GM12878 (cell line): Measurements from ENCODE around the gene HMX2. TPM values are rescaled to one million over a fixed set of nuclear protein-coding genes. Genes with fewer than 3 reads are reported as not detected.

Experiments
- ATAC-seq: fragments of 200-7000 bp; cut with Tn5 transposase; 3 replicates; pipeline ENCODE4 v1.9.1; 2020; ENCODE audit warnings: mild to moderate bottlenecking, moderate library complexity
- BruUV-seq: library from RNA; stranded (reverse); fragments of 400-500 nt; replicated peaks from 2 replicates; lab custom pipeline; 2021; lab: Mats Ljungman, UMichigan
- CTCF ChIA-PET: fragments of 300-600 bp; sonication (Branson Sonifier 250); formaldehyde crosslinking; extraction: SDS; loops from one replicate; lab custom pipeline; 2021; ENCODE audit warnings: inconsistent platforms; lab: Yijun Ruan, JAX
- POLR2A ChIA-PET: fragments of 350-600 bp; formaldehyde crosslinking; extraction: SDS; loops from one replicate; lab custom pipeline; 2021; ENCODE audit warnings: inconsistent platforms; lab: Charles Lee
- RAD21 ChIA-PET: fragments of 300-600 bp; sonication (Branson Sonifier 250); formaldehyde crosslinking; loops from one replicate; lab custom pipeline; 2023; ENCODE audit warnings: antibody characterized with exemption; ENCODE audit not compliant: unreplicated experiment; lab: Charles Lee
- SMC1A ChIA-PET: fragments of 300-600 bp; sonication (Branson Sonifier 250); formaldehyde crosslinking; loops from one replicate; lab custom pipeline; 2023; ENCODE audit not compliant: unreplicated experiment, uncharacterized antibody; lab: Charles Lee
- DNase-seq: peaks from one replicate; pipeline ENCODE4 v3.0.0-alpha.2; 2011; ENCODE audit warnings: low read depth, low spot score
- FAIRE-seq: peaks from 3 replicates; lab custom pipeline; 2011; peaks lifted over from hg19 to GRCh38; lab: Jason Lieb, UNC
- H2AFZ ChIP-seq: 2 replicates; pipeline ENCODE4 v1.6.0; 2011; ENCODE audit warnings: low read depth, low read length, control low read depth; ENCODE audit not compliant: control insufficient read depth
- H3K27ac ChIP-seq: 2 replicates; pipeline ENCODE4 v1.5.1; 2011; ENCODE audit warnings: control low read depth; ENCODE audit not compliant: control insufficient read depth, insufficient read depth
- H3K27me3 ChIP-seq, 2 experiments: replicated peaks in 1 of 2; 2 replicates each; pipeline versions ENCODE4 v1.6.0 to v1.6.1; 2011; ENCODE audit warnings: low read length in 1 of 2; ENCODE audit not compliant: control insufficient read depth in 2 of 2, insufficient read depth in 2 of 2
- H3K36me3 ChIP-seq, 2 experiments: 2 replicates each; pipeline ENCODE4 v1.5.1; 2011; ENCODE audit warnings: low read length in 1 of 2; ENCODE audit not compliant: control insufficient read depth in 2 of 2, insufficient read depth in 2 of 2
- H3K4me1 ChIP-seq: 2 replicates; pipeline ENCODE4 v1.6.1; 2011; ENCODE audit warnings: mild to moderate bottlenecking, low read length, moderate library complexity, mixed read lengths; ENCODE audit not compliant: control insufficient read depth, insufficient read depth
- H3K4me2 ChIP-seq: 2 replicates; pipeline ENCODE4 v1.6.0; 2011; ENCODE audit warnings: control low read depth; ENCODE audit not compliant: control insufficient read depth, insufficient read depth
- H3K4me3 ChIP-seq: fragments of 200-600 bp; sonication (generic); 2 replicates; pipeline ENCODE4 v1.5.1; 2016
- H3K79me2 ChIP-seq: 2 replicates; pipeline ENCODE4 v1.6.0; 2011; ENCODE audit warnings: low read length; ENCODE audit not compliant: control insufficient read depth, insufficient read depth
- H3K9ac ChIP-seq: 2 replicates; pipeline ENCODE4 v1.8.0; 2011; ENCODE audit warnings: low read length, control low read depth, mixed read lengths; ENCODE audit not compliant: control insufficient read depth, insufficient read depth
- H3K9me3 ChIP-seq: replicated peaks from 3 replicates; pipeline ENCODE4 v1.5.1; 2011; ENCODE audit warnings: mild to moderate bottlenecking, low read length; ENCODE audit not compliant: control insufficient read depth, insufficient read depth
- H4K20me1 ChIP-seq: 2 replicates; pipeline ENCODE4 v1.6.0; 2011; ENCODE audit not compliant: control insufficient read depth, insufficient read depth
- ATF7 ChIP-seq: fragments of 450-650 bp; IDR thresholded peaks from 2 replicates; pipeline ENCODE4 v1.6.1; 2016; ENCODE audit warnings: low read depth, mild to moderate bottlenecking
- BMI1 ChIP-seq: fragments of 450-650 bp; IDR thresholded peaks from 2 replicates; pipeline ENCODE4 v1.6.1; 2016; ENCODE audit warnings: mild to moderate bottlenecking, moderate library complexity, borderline replicate concordance
- EGR1 ChIP-seq, 2 experiments: IDR thresholded peaks; 1 replicate in 1 of 2; 2 replicates in 1 of 2; pipeline ENCODE4 v1.6.1; 2011 to 2012; ENCODE audit warnings: low read depth in 2 of 2, low read length in 2 of 2, borderline replicate concordance in 1 of 2, mild to moderate bottlenecking in 1 of 2, moderate library complexity in 1 of 2
- ELK1 ChIP-seq: IDR thresholded peaks from 2 replicates; pipeline ENCODE4 v1.6.1; 2012; ENCODE audit warnings: low read depth, low read length, improper control_type of control experiment
- EP300 ChIP-seq, 2 experiments: fragments of 150-350 bp in 1 of 2; IDR thresholded peaks; 2 replicates each; pipeline ENCODE4 v1.6.1; 2011 to 2012; ENCODE audit warnings: low read depth in 2 of 2, low read length in 2 of 2, borderline replicate concordance in 1 of 2, improper control_type of control experiment in 1 of 2, inconsistent platforms in 1 of 2; ENCODE audit not compliant: control insufficient read depth in 1 of 2
- ESRRA ChIP-seq: IDR thresholded peaks from 2 replicates; pipeline ENCODE4 v1.6.1; 2012; ENCODE audit warnings: mild to moderate bottlenecking, low read length, improper control_type of control experiment
- IKZF1 ChIP-seq: fragments of 450-650 bp; conservative IDR thresholded peaks from 2 replicates; pipeline ENCODE4 v1.6.1; 2017; ENCODE audit warnings: antibody characterized with exemption, mild to moderate bottlenecking
- IKZF2 ChIP-seq, 2 experiments: fragments of 450-650 bp; IDR thresholded peaks; 2 replicates each; pipeline ENCODE4 v1.6.1; 2017; ENCODE audit warnings: mild to moderate bottlenecking in 2 of 2, moderate library complexity in 2 of 2
- MAX ChIP-seq: IDR thresholded peaks from 2 replicates; pipeline ENCODE4 v1.6.1; 2012; ENCODE audit warnings: low read depth, low read length, improper control_type of control experiment
- POLR2AphosphoS2 ChIP-seq: IDR thresholded peaks from 2 replicates; pipeline ENCODE4 v1.6.1; 2011; ENCODE audit warnings: low read depth, mild to moderate bottlenecking, low read length, improper control_type of control experiment, moderate library complexity
- RCOR1 ChIP-seq: conservative IDR thresholded peaks from 2 replicates; pipeline ENCODE4 v1.6.1; 2012; ENCODE audit warnings: low read depth, low read length, improper control_type of control experiment
- ZNF207 ChIP-seq: fragments of 450-650 bp; IDR thresholded peaks from 2 replicates; pipeline ENCODE4 v1.6.1; 2014; ENCODE audit warnings: antibody characterized with exemption, mild to moderate bottlenecking, borderline replicate concordance
- ZNF687 ChIP-seq: fragments of 450-650 bp; IDR thresholded peaks from 2 replicates; pipeline ENCODE4 v1.6.1; 2017; ENCODE audit warnings: mild to moderate bottlenecking, moderate library complexity
- WGBS: methylation state at CpG from one replicate; pipeline ENCODE4 v1.1.6; 2016; ENCODE audit warnings: low lambda C conversion rate; ENCODE audit not compliant: insufficient replicate concordance, insufficient coverage; ENCODE audit errors: missing lambda C conversion rate; 5-methylcytosine and 5-hydroxymethylcytosine counted together
- in situ Hi-C: fragments of 300-500 bp; cut with MboI; formaldehyde crosslinking; loops from 9 replicates; pipeline ENCODE4 v1.14.3; 2018; ENCODE audit warnings: mixed read lengths
- intact Hi-C: fragments of 100-400 bp; cut with micrococcal nuclease; formaldehyde crosslinking; loops from one replicate; pipeline ENCODE4 v1.14.2; 2022; ENCODE audit not compliant: unreplicated experiment
- polyA plus RNA-seq, 11 experiments: library from polyadenylated mRNA; depleted of rRNA in 4 of 11; unstranded in 6 of 11; stranded (reverse) in 5 of 11; fragments of >200 nt; fragmentation: Nextera tagmentation in 4 of 11; fragmentation: Illumina TruSeq in 1 of 11; extraction: Ambion mirVana in 4 of 11; extraction: Trizol in 1 of 11; gene quantifications; 1 replicate in 1 of 11; 2 replicates in 10 of 11; pipeline versions ENCODE4 v1.2.1 to v1.2.3, GENCODE V29; 2011 to 2016; ENCODE audit warnings: inconsistent platforms in 2 of 11, missing spikeins in 2 of 11, low read depth in 1 of 11
- total RNA-seq, 4 experiments: library from RNA; depleted of rRNA in 3 of 4; stranded (reverse); fragments of >200 nt in 3 of 4; fragmentation: Illumina TruSeq in 1 of 4; extraction: Trizol in 1 of 4; gene quantifications; 2 replicates each; pipeline versions ENCODE4 v1.2.1 to v1.2.3, GENCODE V29; 2013 to 2021
- TF ChIP-seq, protein P1 (sequence below): fragments of 450-650 bp; IDR thresholded peaks from 2 replicates; pipeline ENCODE4 v1.6.1; 2016; ENCODE audit warnings: mild to moderate bottlenecking

The HMX2 gene
- total and polyA plus RNA-seq, 10 of the 15 experiments (the other 5 are each of a cell fraction or from before 2014, with no cell fraction given) = 1.4 to 31.3 (median 16.8) TPM; not detected in 1

DNA sequence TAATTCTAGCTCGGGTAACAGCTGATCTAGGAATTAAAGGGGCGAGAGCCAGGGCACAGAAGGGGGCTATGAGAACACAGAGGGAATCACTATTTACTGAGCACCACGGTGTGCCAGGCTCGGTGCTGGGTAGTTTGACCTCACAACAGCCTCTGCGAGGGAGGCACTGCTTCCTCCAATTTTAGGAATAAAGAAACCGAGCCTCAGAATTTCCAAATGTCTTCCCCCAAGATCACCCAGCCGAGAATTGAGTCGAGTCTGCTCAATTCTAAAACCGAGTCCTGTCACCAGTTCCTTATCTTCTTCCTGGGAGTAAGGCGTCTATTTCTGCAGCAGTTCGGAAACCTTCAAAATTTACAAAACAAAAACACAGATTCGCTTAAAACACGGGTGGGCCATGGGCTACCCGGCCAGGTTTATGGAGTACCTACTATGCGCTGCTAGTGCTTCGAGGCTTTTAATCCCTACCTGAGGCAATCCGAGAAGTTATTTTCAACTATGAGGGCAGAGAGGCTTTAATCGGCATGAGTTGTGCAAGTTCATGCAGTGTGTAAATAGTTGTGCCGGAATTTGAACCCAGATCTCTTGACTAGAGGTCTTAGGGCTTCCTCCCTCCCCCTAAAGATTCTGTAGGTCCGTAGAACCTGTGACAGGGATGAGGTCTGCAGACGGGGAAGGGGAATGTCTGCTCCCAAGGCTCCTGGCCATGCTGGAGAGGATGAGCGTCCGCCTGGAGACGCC, 872 bp upstream of the HMX2 start (continued):
- TF ChIP-seq MAX (no peak), IKZF1 (no peak), ESRRA (no peak), BMI1 (no peak), EP300 (IDR thresholded peaks at IDR 0.05; ENCODE audit: borderline replicate concordance in 1 of 2, control insufficient read depth in 1 of 2, low read depth in 2 of 2, low read length in 2 of 2) (no peak), ATF7 (no peak)

DNA sequence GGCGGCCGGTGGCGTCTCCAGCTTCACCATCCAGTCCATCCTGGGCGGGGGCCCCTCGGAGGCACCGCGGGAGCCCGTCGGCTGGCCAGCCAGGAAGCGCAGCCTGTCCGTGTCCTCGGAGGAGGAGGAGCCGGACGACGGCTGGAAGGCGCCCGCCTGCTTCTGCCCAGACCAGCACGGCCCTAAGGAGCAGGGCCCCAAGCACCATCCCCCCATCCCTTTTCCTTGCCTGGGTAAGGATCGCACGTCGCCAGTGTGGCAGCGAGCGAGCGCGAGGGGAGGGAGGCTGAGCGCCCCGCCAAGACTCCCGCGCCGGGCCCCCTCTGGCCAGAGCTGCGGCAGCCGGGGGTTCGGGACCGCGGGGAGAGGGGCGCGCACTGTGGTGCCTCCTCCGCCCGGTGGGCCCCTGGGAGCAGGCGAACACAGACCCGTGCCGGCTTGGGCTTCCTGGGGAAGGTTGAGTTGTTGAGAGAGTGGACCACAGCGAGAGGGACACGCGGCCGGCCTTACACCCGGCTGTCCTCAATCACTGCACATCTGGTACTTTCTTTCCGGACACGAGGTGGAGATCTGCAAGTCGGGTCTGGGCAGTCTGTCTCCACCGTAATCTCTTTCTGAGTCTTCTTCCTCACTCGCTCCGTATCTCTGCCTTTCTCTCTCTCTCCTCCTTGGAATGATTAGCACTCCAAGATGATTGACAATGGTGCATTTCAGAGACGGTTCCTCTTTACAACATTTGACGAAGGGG, 652 bp downstream of the HMX2 start:
- in situ Hi-C loops = no loop called here
- no peaks in the 10 kb centered on the region for H3K36me3 ChIP-seq
- H3K9ac ChIP-seq = peak overlapping the region; percentile 76
- BruUV-seq = no TSS peak
- FAIRE-seq (no peak), ATAC-seq (peak; percentile 10; the same call in 2 of the 3 replicates), DNase-seq (no peak)
- H3K4me1 ChIP-seq = peaks cover 16% of the 10 kb centered on the region
- peaks cover 27% of the 10 kb centered on the region for H3K79me2 ChIP-seq
- intact Hi-C loops = no loop called here
- peak overlapping the region; percentile 56 for H3K27ac ChIP-seq
- peak overlapping the region; percentile 62; the same call in 1 of the 2 replicates for H2AFZ ChIP-seq
- SMC1A ChIA-PET = interaction anchor here (0.8 kb wide), 1 partner anchor 19 kb away, joined by 3 read pairs; no protein-coding TSS in a partner anchor
- CTCF ChIA-PET = no interaction called here
- peaks cover 24 to 27% of the 10 kb centered on the region in 2 experiments for H3K27me3 ChIP-seq
- RAD21 ChIA-PET = no interaction called here
- H4K20me1 ChIP-seq = no peaks in the 10 kb centered on the region
- POLR2A ChIA-PET = no interaction called here
- peak overlapping the region; percentile 70 for H3K4me3 ChIP-seq
- 33% methylated on average over 55 of the region's 55 CpGs for WGBS
- H3K4me2 ChIP-seq = peak overlapping the region; percentile 94
- peaks cover 1% of the 10 kb centered on the region; the same call in 2 of the 3 replicates for H3K9me3 ChIP-seq
- TF ChIP-seq ZNF207 (no peak), POLR2AphosphoS2 (no peak), RCOR1 (no peak), IKZF2 (IDR thresholded peaks at IDR 0.05) (no peak), ELK1 (no peak), EGR1 (IDR thresholded peaks at IDR 0.05; ENCODE audit: borderline replicate concordance in 1 of 2, low read depth in 2 of 2, low read length in 2 of 2) (no peak), ZNF687 (no peak)
- TF ChIP-seq, protein P1, sequence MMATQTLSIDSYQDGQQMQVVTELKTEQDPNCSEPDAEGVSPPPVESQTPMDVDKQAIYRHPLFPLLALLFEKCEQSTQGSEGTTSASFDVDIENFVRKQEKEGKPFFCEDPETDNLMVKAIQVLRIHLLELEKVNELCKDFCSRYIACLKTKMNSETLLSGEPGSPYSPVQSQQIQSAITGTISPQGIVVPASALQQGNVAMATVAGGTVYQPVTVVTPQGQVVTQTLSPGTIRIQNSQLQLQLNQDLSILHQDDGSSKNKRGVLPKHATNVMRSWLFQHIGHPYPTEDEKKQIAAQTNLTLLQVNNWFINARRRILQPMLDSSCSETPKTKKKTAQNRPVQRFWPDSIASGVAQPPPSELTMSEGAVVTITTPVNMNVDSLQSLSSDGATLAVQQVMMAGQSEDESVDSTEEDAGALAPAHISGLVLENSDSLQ = no peak
